GM15510 (cell line): Measurements from ENCODE around the gene COMT.

ENCODE experiments used
- POLR2A ChIP-seq: IDR thresholded peaks from 3 replicates; pipeline ENCODE4 v1.6.1; 2011; ENCODE audit warnings: borderline replicate concordance; ENCODE audit not compliant: insufficient read length; ENCODE audit errors: extremely low read depth

The COMT gene

DNA sequence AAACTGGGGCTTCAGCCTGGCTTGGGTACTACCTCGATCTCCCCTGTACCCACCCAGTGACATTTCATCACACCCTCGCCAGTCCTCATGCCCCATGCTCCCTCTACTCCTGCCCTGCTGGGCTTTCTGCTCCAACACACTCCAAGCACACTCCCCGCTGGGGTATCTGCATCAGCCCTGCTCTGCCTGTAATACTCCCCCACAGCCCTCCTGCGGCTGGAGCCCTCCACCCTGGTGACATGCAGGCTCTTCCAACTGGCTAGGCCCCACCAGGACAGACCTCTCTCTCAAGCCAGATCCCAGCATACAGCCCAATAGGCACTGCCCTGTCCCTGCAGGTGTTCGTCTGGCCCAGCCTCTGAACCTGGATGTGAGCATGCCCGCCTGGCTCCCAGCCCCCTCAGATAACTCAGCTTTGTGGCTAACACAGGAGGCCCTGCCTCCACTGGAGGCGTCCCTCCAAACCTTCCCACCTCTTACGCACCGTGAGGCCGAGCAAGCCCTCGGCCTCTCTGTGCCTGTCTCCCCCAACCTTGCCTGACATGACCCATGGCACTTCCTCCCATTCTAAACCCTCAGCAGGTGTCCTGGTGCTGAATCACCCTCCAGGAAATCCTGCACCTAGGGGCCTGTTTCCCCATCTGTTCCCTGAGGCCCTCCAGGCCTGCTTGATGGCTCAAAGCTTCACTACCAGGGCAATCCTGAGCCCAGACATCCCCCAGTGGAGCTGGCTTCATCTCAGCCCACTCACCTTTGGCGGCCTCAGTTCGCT lies 33.5 kb downstream of the COMT start:
- TF ChIP-seq POLR2A, result no peak

DNA sequence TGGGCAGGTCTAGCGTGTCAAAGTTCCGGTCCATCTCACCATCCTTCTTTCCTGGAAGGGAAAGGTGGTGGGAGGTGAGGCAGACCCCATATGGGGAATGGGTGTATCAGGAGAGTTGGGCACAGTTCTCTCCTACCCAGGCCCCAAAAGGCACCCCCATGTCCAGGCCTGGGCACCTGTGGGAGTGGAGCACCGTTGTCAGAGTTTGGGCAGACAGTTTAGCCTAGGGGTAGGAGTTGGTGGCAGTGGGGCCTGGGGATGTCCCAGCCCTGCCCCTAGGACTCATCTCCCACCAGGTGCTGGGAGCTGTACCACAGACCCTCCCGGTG lies 34.1 kb downstream of the COMT start:
- TF ChIP-seq POLR2A, result no peak

DNA sequence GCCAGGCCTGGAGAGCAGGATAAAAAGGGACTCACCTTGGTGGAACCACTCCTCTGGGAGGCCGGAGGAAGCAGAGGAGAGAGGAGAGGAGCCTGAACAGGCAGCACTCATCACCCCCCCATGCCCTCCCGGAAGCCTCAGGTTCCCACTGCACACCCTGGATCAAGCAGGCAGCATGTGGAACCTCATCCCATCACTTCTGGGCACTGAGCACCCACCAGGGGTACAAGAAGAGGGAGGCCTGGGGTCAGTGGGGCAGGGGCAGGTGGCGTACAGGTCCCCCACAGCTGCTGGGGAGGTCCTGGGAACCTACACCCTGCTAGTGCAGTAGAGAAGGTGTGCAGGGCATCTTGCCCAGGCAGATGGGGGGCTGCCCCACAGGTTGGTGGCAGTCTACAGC lies 35.1 kb downstream of the COMT start:
- TF ChIP-seq POLR2A, result no peak

DNA sequence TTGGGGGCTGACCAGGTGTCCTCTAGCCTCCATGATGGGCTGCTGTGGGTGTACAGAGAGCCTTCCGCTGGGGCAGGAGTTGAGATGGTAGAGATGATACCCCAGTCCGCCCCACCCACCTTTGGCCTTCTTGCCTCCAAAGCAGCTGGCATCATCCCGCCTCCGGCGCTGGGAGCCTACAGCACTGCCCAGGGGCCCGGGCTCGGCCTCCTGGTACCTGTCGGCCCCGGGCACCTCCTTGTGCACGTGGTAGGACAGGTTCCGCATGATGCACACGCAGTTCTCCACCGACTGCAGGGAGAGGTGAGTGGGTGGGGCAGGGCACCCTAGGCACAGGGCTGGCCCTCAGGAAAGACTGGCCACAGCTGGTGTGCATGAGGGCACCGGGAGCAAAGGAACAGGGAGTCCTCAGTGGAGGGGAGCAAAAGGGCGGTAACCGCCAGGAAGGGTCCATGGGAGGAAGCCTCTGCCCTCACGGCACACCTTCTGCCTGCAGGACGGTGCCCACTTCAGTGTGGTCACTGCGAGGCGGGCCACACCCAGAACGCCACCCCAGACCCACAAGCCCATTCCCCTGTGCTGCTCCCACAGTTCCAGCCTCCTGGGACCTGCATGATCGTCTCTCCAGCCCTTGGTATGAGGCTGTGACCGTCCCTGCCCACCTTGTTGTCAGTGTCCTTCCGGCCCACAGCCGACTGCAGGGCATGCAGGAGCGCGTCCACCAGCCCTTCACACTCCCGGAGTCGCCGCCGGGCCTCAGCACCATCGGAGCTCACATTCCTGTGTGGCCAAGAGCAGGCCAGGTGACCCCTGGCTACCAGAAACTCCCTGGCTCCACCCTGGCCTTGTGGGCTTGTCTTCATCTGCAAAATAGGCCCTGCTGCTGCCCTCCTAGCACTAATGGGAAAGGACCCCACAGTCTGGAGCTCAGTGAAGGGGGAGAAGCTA lies 36.0 kb downstream of the COMT start:
- no peak for TF ChIP-seq POLR2A

DNA sequence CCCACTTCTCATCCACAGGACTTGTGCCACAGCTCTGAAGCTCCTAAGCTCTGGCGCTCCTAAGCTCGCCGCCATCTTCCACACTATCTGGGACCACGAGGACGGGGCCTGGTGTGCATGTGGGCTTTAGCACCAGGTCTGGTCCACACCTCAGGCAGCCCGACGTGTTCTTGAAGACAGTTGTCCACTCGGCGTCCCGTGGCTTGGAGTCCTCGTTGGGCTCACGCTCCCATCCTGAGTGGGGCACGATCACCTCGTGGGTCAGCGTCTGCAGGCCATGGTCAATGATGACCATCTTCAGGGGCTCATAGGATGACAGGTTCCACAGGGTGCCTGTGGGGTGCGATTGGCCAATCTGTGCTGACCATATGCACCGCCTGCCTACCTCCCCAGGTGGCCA lies 37.2 kb downstream of the COMT start:
- TF ChIP-seq POLR2A, result no peak

DNA sequence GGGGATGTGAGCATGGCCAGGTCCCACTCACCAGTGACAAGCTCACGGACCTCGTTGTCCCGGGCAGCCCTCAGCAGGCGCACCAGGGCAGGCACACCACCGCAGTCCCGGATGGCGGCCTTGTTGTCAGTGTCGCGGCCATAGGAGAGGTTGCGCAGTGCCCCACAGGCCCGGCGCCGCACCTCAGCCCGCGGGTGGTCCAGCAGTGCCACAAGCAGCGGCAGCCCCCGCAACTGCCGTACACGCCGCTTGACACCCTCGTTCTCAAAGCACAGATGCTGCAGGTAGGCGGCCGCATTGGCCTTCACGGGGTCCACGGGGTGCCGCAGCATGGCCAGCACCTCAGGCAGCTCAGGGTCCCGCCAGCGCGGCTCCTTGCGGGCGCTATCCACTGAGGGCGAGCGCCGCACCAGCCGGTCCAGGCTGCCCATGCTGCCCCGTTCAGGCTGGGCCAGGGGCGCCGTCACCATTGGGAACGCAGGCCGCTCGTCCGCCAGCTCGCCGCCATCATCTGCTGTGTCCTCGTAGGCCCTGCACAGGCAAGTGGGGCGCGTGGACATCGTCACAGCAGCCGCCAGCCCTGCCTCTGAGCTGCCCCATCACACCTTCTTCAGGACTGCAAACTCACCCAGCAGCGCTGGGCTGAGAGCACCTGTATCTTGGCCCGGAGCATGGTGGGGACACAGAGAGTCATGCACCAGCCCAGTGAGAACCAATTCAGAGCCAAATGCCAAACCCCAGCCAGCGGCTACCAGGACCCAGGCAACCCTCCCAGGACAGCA lies 38.3 kb downstream of the COMT start:
- TF ChIP-seq POLR2A, result no peak

DNA sequence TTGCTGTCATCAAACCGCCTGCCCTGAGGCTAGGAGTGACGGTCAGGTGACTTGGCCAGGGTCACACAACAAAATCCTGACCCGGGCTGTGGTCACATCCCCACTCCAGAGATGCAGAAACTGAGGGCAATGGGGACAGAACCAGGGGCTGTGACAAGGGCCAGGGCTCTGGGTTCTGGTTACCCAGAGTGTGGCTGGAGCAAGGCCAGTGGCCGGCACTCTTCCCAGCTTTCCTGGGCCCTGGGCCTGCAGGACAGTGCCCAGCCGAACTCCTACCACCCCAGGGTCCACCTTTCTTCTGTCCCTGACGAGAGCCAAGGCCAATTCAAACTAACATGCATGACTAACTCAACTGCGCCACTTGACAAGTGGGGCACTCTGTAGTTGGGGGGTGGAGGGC lies 39.2 kb downstream of the COMT start:
- no peak for TF ChIP-seq POLR2A

DNA sequence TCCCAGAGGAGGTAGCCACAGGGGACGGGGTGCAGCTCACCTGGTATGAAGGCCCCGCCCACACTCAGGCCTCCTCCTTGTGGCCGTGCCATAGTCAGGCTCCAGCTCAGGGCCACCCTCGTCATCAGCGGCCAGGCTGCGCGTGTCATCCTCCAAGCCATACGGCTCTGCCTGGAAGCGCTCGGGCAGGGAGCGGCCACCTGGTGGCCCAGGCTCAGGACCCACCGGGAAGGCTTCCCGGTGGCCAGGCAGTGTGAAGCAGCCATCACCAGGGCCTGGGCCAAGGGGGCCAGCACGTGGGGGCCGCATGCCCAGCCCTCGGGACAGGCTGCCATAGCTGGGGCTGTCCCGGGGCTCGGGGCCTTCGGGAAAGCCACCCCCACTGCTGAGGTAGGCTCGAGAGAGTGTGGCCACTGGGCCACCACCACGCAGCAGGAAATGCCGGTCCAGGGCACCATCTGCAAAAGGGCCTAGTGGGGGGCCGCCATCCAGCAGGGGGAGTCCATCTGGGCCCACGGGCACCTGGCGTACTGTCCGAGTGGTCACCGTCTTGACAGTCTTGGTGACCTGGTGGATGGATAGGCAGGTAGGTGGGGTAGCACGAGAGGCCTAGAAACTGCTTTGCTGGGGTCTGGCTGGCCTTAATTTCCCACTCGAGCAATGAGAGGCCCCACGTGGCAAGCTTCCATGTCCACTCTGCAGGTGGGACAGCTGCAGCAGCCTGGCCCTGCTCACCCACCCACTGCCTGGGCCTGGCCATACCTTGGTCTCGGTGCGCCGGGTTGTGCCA lies 39.8 kb downstream of the COMT start:
- TF ChIP-seq POLR2A, result no peak

DNA sequence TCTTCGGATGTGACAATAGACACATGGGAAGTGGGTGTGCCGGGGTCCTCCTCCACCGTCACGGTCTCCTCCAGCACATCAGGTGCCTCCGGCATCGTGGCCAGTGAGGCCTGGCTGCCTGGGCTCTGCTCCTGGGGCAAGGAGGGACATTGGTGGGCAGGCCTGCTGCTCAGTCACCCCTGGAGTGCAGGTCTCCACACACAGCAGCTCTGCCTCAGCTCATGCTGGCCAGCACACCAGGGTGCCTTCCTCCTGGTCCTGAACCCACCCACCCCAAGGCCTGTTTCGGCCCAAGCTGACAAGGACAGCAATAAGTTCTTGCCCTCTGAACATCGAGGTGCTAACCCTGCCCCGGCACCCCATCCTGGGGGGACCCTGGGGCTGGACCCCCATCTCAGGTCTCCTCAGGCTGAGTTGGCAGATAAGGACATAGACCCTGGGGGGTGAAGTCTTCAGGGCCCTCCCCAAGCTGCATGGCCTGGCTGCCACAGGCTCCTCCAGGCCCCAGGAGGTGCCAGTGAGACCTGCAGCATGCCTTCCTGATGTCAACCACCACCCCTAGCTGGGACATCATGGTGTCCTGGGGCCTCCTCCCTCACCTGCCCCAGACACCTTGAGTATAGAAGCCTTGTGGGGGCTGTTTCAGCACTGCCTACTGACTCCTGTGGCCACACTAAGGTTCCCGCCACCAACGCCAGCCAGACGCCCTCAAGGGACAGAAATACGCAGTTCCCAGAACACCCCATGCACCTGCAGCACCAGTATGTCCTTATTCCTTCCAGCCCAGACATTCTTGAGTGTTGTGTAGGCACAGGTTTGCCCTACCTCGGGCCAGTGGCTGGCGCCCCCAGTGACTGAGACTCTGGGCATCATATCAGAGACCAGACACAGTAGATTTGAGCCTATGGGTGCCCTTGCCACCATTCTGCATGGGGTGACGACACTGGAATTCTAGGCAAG lies 40.7 kb downstream of the COMT start:
- no peak for TF ChIP-seq POLR2A

DNA sequence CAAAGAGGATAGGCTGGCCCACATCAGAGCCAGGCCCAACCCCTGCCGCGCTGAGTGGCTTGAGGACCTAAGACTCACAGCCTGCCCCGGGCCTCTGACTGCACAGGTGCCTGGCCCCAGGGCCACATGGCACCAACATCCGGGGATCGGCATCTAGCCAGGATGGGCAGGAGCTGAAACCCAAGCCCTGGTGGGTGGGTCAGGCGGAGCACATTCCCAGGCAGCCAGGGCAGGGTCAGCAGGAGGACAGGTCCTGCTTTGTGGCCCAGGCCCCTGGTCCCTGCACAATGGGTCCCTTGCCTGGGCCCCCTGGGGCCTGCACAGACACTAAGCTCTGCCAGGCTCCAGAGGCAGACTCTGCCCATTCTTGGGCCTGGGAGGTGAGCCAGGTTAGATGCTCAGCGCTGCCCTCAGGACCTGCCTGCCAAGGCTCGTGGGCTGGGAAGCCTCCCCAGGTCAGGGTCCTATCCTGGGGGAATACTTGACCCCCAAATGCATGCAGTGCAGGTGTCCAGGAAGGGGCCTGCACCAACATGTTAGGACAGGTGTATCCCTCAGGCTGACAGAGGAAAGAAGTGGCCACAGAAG lies 41.5 kb downstream of the COMT start:
- no peak for TF ChIP-seq POLR2A

DNA sequence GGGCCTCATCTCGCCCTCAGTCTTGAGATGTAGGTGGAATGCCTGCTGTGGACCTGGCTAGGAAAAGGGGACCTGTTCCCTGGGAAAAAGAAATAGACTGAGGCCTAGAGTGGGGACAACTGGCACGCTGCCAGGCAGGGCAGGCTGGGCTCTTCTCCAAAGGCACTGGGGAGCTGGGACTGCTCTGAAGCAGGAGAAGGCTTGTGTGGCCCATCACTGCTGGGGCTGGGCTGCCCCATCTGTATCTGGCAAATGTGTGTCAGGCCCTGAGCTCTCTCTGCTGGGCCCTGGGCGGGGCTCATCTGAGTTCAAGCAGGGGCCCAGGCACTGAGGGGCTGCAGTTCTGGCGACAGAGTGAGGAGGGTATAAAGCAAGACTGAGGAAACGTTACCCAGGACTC lies 42.2 kb downstream of the COMT start:
- TF ChIP-seq POLR2A, result no peak

DNA sequence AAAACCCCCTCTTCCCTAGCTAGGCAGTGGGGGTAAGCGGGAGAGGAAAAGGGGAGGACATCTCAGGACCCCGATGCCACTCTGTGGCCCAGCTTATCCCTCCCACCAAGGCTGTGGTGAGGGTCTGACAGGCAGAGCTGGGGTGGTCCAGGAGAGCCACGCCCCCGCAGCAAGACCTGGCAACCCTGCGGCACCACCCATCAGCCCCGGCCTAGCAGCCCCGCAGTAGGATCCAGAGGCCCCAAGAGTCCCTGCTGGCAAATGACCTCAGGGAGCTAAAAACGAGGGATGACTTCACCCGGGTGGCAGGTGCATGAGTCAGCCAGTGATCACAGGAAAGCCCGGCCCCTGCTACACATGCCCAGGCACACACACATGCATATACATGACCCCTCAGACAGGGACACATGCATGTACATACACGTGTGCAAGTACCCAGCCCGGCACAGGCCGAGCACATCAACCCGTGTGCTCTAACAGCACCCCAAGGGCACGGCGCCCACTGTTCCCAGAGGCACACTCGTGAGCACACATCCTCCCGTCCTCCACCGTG lies 42.7 kb downstream of the COMT start:
- TF ChIP-seq POLR2A, result no peak
